GM18511 (cell line): ENCODE results near the gene UBE2H.
"Not testable (repeated sequence)": the region's sequence is repeated elsewhere in the genome, so short reads cannot be mapped to it uniquely, and the experiment has no call there.

Source experiments
- ATAC-seq: cut with Tn5 transposase; IDR thresholded peaks from one replicate; pipeline ENCODE4 v1.9.1; 2021; ENCODE audit warnings: mild to moderate bottlenecking, moderate library complexity; ENCODE audit not compliant: unreplicated experiment

The UBE2H gene

DNA sequence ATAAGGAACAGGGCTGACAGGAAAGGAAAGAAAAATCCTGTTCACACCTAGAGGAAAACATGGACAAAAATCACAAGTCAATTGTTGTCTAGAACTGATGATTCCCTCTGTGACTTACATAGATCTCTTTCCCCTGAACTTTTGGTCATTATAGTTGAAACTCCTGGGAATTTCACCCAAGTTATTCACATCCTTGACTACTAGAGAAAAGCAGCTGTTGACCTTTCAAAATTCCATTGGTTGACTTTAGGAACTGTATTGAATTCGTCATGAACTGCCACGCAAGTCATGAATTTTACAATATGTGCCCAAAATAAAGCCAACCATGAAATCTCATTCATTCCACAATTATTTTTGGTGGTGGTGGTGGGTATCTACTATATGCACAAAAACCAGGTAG lies 104.3 kb downstream of the UBE2H start:
- no peak for ATAC-seq

GRCh38 chr7:129845972-129846327 lies 106.8 kb downstream of the UBE2H start:
- ATAC-seq: no peak

DNA sequence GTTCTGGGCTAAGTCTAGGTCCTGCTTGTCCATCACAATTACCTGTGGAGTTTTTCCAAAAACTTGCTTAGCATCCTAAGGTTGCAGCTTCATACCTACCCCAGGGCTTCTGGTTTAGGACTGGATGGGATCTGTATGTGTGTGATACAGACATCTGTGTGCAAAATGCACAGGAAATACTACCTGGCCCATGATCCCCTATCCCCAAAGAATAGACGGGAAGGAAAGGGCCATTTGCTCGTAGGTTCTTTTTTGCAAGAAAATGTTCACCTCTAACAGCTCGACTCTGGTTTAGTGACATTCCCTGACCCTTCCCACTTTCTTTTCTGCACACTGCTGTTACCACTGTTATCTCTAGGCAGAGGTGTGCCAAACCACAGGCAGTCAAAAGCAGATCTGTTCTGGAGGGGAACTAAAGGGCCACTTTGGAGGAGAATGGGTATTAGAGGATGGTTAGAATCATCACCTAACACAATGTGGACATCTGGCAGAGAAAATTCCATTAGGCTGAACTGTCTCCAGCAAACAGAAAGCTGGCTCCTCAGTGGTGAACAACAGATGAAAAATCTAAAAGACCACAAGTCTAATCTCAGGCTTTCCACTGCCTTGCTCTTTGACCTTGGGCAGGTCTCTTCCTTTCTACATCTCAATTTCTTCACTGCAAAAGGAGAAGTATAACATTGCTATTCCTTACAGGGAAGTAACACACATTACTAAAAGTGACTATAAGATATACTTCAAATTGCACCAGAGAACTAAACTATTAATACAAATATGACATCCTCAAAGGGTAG lies 107.4 kb downstream of the UBE2H start:
- ATAC-seq: no peak

GRCh38 chr7:129843978-129844840 lies 108.6 kb downstream of the UBE2H start:
- ATAC-seq: no peak

- ATAC-seq: no peak
Measured at GRCh38 chr7:129843365-129843898, 109.3 kb downstream of the UBE2H start.

DNA sequence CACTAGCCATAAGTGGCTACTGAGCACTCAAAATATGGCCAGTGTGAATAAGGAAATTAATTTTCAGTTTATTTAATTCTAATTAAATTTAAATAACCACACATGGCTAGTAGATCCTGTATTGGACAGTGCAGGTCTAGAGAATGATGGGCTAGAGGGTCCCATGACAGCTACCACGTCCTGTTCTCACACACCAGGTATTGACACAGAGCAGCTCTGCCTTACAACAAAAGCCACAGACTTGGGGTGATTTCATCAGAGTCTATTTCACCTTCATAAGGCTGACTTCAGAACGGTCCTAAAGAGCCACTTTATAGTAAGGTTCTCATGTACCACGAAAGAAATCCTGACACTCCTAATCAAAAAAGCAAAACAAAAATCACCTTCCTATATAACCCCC lies 111.3 kb downstream of the UBE2H start:
- ATAC-seq: no peak

DNA sequence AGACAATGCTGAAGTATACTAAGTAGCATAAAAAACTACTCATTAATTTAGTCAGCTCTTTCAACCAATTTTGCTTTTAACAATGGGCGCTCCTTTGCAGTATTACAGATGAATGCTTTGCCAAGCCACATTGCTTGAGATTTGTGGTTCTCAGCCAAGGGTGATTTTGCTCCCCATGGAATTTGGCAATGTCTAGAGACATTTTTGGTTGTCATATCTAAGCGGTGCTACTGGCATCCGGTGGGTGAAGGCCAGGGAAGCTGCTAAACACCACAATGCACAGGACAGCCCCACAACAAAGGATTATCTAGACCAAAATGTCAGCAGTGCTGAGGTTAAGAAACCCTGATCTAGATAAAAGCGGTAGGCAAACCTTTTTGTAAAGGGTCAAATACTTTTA lies 112.0 kb downstream of the UBE2H start:
- no peak for ATAC-seq

DNA sequence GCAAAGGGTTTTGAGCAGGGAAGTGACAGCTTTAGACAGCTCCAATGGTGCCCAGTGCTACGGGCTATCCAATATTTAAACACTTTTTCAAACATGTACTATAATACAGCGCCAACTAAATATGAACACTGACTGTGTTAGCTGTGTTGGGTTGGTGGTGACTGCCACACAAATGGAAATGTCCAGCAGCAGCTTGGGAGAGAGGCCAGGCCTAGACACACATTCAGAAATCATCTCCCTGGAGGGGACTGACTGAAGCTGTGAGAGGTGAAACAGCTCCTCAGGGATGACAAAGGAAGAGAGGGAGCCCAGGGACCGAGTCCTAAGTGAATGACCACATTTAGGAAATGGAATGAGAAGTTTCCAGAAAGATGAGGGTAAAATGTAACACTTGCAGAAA lies 115.8 kb downstream of the UBE2H start:
- ATAC-seq: no peak

DNA sequence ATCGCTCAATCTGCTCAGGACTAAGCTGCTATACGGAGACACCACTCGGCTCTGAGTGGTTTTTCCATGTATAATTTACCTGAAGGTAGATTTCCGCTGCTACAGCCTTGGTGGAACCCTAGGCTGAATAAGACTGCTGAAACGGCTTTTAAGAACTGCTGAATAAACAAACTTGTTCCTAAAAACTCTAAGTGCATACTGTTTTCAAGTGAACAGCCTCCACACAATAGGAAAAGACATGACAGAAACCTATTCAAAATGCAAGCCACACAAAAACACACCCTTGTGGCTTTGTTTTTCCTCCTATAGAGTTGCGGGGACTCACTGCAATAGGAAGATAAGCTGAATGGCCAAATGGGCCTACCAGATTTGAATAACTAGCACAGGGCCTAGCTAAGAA lies 117.2 kb downstream of the UBE2H start:
- no peak for ATAC-seq

DNA sequence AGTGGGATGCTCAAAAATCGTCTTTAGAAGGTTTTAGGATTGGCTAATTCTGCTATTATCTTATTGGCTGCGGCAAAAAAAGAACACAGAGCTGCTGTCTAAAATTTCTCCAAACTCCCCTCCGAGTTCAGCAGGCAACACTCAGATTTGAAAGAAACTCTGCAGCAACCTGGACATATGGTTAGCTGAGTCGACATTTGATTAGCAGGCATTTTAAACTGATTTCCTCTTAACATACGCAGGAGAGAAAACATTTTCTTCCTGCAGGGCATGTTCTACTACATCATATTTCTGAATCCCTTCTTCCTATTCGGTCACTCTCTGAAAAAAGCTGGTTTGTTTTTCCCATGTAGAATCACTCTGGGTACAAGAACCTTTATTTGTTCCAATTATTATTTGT lies 119.4 kb downstream of the UBE2H start:
- not testable (repeated sequence) for ATAC-seq

DNA sequence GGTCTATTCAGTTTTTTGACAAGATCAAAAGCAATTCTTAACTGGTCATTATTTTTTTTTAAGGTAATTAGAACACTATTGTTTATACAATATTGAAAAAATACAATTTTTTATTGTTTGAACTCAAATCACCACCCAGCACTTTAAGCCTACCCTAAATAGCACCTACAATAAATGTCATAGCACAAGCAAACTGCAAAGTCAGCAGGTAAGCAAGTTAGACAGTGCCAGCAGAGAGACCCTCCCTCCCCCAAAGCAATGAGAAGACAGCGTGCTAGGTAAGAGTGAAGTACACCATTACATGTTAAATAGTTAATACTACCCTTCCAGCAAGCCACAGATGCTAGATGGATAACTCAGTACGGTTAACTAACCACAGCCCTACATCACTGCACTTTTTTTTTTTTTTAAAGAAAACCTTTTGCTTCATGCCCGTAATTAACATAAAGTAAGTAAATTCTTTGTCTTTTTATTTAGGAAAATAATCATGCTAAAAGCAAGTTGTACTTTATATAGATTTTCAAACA lies 120.0 kb downstream of the UBE2H start:
- ATAC-seq: no peak

DNA sequence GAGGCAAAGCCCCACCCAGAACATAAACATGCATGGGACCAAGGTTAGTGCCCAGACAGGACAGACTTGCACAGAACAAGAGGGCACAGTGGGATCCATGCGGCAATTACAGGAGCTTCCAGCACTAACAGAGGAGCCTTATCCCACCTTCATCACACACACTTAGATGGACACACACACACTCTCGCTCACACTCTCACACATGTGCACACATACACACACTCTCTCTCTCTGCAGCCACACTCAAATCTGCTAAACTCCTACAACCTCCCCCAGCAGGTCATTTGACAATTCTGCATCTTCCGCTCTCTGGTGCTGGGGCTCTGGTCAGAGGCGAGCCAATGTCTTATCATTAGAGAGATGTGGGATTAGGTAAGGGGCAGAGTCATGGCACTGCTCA lies 120.5 kb downstream of the UBE2H start:
- no peak for ATAC-seq

DNA sequence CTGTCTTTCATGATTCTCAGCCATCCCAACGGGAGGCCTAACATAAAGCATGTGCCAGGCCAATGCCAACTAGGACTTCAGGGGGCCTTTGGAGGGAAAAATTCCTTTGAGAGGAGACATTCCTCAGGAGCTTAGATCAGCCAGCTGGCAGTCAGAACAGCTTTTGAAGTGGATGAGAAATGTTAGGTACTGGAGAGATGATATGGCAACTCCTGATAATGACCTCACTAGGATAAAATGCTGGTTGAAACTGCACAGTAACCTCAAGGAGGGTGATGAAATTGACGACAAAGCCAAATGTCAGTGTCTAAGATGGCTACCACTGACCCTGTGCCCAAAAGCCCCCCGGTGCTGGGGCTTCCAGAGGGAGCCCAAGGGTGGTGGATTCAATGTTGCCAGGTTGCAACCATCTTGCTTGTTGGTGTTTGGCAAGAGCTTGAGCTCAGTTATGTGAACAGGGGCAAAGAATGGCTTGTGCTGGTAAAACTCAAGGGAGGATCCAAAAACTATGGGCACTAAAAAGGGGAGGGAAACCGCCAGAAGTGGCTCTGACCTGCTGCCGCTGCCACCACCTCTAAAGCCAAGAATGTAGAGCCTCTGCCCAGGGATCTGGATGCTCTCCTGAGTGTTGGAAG lies 121.2 kb downstream of the UBE2H start:
- no peak for ATAC-seq

DNA sequence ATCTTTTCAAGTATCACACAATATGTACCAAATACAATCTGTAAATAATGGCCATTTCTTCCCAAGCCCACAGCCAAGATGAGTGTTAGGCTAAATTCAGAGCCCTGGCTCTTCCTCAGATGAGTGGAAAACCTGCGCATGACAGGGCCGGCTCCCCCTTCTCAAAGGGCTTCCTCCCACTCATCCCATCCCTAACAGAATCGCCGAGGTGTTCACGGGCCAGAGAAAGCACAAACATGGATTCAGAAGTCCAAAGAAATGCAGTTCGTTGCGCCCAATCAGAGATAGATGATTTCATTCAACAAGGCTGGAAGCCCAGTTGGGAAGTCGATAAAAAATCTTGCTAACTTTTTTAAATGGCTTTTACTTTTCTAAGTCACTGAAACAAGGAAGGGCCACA lies 121.8 kb downstream of the UBE2H start:
- no peak for ATAC-seq

DNA sequence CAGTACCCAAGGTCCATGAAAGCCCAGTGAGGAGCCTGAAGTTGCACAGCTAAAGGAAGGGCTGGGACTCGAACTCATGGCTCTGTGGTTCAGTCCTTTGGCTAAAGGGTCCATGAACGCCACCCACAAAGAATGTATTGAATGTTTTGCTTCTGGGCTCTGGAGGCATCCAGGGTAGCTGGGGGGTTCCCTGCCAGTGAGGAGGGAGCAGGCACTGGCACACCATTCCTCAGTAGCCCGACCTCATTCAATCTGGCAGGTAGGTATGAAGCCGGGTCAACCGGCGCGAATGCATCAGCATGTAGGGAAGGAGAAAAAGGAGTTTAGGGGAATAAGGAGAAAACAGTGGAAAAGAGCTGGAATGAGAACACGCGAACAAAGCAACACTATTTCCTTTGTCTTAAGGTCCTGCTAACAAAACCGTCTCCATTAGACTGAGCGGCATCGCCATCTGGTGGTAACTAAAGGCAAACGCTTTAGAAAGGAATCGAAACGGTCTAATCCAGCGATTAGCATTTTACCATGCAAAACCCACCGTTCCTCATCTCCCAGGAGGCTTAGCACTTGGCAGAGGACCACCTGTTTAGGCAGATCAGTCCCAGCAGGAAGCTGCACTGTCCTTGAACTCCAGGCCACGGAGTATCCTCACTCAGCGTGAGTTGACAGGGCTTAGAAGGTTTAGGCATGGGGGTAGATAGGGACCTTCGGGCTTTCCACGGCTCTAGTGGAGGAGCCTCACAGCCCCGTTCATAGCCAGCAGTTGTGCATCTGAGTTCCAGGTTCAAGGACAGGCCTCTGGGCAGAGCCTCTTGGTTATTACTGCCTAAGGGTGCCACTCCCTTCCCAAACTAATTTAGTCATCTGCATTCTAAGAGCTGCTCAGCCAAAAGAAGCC lies 122.8 kb downstream of the UBE2H start:
- ATAC-seq: no peak

- ATAC-seq: no peak
Measured at GRCh38 chr7:129828989-129829736, 123.6 kb downstream of the UBE2H start.

DNA sequence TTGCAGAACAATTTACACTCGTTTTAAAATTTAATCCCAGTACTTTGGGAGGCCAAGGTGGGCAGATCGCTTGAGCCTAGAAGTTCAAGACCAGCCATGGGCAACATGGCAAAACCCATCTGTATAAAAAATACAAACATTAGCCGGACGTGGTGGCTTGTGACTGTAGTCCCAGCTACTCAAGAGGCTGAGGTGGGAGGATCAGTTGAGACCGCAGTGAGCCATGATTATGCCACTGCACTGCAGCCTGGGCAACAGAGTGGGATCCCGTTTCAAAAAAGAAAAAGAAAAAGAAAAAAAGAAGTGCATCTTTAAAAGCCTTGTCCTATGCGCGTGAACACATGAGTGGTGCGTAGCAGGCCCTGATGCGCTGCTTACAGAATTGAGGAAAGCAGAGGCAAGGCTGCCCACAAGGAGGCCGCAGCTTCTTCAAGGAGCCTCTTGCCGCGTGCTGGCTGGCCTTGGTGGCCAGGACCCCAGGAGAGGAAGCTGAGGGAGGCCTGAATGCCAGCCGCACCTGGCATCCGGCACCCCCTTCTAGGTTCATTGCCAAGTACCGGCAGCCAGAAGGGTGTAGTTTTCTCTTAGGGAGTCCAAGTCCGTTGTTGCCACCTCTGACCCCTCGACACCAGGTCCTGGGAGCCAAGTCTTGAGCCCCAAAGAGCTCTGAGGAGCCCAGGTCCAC lies 124.5 kb downstream of the UBE2H start:
- ATAC-seq: no peak

DNA sequence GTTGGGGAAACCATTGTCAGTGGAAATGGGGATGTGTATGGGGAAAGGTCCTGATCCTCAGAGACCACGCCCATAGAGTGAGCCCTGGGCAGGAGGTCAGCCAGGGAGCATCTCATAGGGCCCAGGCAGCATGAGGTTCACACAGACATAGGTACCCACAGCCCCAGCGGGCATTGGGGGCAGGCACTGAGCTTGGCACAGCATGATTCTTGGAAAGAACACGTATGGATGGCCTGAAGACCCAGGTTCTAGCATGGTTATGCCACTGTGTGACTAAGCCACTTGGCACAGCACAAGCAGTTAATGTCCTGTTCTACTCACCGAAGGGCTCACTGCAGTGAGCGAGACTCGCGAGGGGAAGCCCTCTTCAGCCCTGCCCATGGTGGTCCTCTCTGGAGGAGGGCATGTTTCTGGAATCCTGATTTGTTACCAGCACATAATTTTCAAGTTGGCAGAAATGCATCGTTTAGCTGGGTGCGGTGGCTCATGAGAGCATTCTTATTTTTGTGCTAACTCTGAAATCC lies 125.2 kb downstream of the UBE2H start:
- ATAC-seq: no peak

DNA sequence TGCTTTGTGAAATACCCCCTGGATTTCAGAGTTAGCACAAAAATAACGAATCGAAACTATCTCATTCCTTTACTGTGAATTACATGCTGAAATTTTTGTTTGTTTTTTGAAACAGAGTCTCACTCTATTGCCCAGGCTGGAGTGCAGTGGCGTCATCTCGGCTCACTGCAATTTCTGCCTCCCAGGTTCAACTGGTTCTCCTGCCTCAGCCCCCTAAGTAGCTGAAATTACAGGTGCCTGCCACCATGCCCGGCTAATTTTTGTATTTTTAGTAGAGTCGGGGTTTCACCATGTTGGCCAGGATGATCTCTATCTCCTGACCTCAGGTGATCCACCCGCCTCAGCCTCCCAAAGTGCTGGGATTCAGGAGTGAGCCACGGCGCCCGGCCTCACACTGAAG lies 125.9 kb downstream of the UBE2H start:
- not testable (repeated sequence) for ATAC-seq
